Measurements from ENCODE around the gene SPDYE1.
"Not testable (repeated sequence)": the region's sequence is repeated elsewhere in the genome, so short reads cannot be mapped to it uniquely, and the experiment has no call there.

DNA sequence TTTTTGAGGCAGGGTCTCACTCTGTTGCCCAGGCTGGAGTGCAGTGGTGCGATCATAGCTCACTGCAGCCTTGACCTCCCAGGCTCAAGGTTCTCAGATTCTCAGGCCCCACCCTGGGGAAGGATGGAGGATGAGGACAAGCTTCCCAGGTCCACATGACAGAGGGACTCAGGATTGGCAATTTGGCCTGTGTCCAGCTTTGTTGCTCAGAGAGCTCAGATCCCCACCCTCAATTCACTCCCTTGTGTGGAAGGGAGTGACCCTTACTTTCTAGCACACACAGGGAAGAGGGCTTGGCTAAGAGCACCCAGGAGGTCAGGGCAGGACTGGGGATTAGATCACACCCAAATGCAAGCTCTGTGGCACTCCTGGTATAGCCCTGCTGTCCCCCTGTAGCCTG lies 6.9 kb upstream of the SPDYE1 start:
- TF ChIP-seq, protein P1, sequence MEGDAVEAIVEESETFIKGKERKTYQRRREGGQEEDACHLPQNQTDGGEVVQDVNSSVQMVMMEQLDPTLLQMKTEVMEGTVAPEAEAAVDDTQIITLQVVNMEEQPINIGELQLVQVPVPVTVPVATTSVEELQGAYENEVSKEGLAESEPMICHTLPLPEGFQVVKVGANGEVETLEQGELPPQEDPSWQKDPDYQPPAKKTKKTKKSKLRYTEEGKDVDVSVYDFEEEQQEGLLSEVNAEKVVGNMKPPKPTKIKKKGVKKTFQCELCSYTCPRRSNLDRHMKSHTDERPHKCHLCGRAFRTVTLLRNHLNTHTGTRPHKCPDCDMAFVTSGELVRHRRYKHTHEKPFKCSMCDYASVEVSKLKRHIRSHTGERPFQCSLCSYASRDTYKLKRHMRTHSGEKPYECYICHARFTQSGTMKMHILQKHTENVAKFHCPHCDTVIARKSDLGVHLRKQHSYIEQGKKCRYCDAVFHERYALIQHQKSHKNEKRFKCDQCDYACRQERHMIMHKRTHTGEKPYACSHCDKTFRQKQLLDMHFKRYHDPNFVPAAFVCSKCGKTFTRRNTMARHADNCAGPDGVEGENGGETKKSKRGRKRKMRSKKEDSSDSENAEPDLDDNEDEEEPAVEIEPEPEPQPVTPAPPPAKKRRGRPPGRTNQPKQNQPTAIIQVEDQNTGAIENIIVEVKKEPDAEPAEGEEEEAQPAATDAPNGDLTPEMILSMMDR (IDR thresholded peaks at IDR 0.05; ENCODE audit: borderline replicate concordance, extremely low read depth, low read length, poor library complexity, severe bottlenecking): not testable (repeated sequence)
- not testable (repeated sequence) for TF ChIP-seq EZH2 (IDR thresholded peaks at IDR 0.05; ENCODE audit: borderline replicate concordance, low read depth, low read length, severe bottlenecking)
